HepG2 (cell line): Measurements from ENCODE around the gene INAFM1. TPM values are rescaled to one million over a fixed set of nuclear protein-coding genes. Genes with fewer than 3 reads are reported as not detected.
A peak's percentile ranks its signal among the peaks of the same experiment; 100 is the strongest.

ENCODE experiments used
- ARID2 ChIP-seq: sonication (generic); formaldehyde crosslinking; IDR thresholded peaks from 2 replicates; pipeline ENCODE4 v1.8.1; 2022; ENCODE audit warnings: mild to moderate bottlenecking, missing genetic modification reagents, borderline replicate concordance
- ATF1 ChIP-seq: IDR thresholded peaks from 2 replicates; pipeline ENCODE4 v1.6.1; 2016; ENCODE audit warnings: mild to moderate bottlenecking, control low read depth
- BRCA1 ChIP-seq: sonication (generic); formaldehyde crosslinking; IDR thresholded peaks from 2 replicates; pipeline ENCODE4 v1.4.0; 2020; ENCODE audit warnings: missing genetic modification reagents
- CC2D1A ChIP-seq: sonication (generic); formaldehyde crosslinking; IDR thresholded peaks from 2 replicates; pipeline ENCODE4 v1.8.1; 2023; ENCODE audit warnings: mild to moderate bottlenecking, missing genetic modification reagents
- HNRNPLL ChIP-seq: fragments of 200-400 bp; formaldehyde crosslinking; IDR thresholded peaks from 2 replicates; pipeline ENCODE4 v1.6.1; 2017; ENCODE audit warnings: mild to moderate bottlenecking, low read depth, low read length; ENCODE audit not compliant: poor library complexity, severe bottlenecking
- MXD3 ChIP-seq: IDR thresholded peaks from 2 replicates; pipeline ENCODE4 v1.6.1; 2016; ENCODE audit warnings: mild to moderate bottlenecking, missing biosample characterization, missing genetic modification reagents
- PAWR ChIP-seq: sonication (generic); formaldehyde crosslinking; IDR thresholded peaks from 2 replicates; pipeline ENCODE4 v1.4.0; 2020; ENCODE audit warnings: missing genetic modification reagents, mild to moderate bottlenecking, borderline replicate concordance
- PBX3 ChIP-seq: sonication (generic); formaldehyde crosslinking; IDR thresholded peaks from 2 replicates; pipeline ENCODE4 v1.8.1; 2023; ENCODE audit warnings: missing genetic modification reagents, inconsistent platforms, borderline replicate concordance
- PLRG1 ChIP-seq: fragments of 450-650 bp; conservative IDR thresholded peaks from 2 replicates; pipeline ENCODE4 v1.6.1; 2016
- SKI ChIP-seq: fragments of 450-650 bp; IDR thresholded peaks from one replicate; pipeline ENCODE4 v1.6.1; 2018; ENCODE audit warnings: mild to moderate bottlenecking; ENCODE audit not compliant: partially characterized antibody
- SMAD3 ChIP-seq: sonication (generic); formaldehyde crosslinking; IDR thresholded peaks from 2 replicates; pipeline ENCODE4 v1.4.0; 2020; ENCODE audit warnings: missing genetic modification reagents
- SRSF1 ChIP-seq: fragments of 200-400 bp; formaldehyde crosslinking; optimal IDR thresholded peaks from 2 replicates; pipeline ENCODE3; 2017; ENCODE audit warnings: mild to moderate bottlenecking, low read depth, low read length, moderate library complexity
- TAF1 ChIP-seq: sonication (generic); formaldehyde crosslinking; IDR thresholded peaks from 2 replicates; pipeline ENCODE4 v1.4.0; 2020; ENCODE audit warnings: missing genetic modification reagents
- TRAFD1 ChIP-seq: sonication (generic); formaldehyde crosslinking; IDR thresholded peaks from 2 replicates; pipeline ENCODE4 v1.5.1; 2020; ENCODE audit warnings: missing genetic modification reagents, mild to moderate bottlenecking, borderline replicate concordance
- ZFP90 ChIP-seq: sonication (generic); formaldehyde crosslinking; IDR thresholded peaks from 2 replicates; pipeline ENCODE4 v1.8.0; 2022; ENCODE audit warnings: missing genetic modification reagents, mild to moderate bottlenecking, inconsistent platforms, borderline replicate concordance
- ZNF691 ChIP-seq: sonication (generic); formaldehyde crosslinking; IDR thresholded peaks from 2 replicates; pipeline ENCODE4 v1.4.0; 2020; ENCODE audit warnings: missing genetic modification reagents, low read depth, mild to moderate bottlenecking, borderline replicate concordance
- ZNF724P ChIP-seq: sonication (generic); formaldehyde crosslinking; IDR thresholded peaks from 2 replicates; pipeline ENCODE4 v1.8.0; 2022; ENCODE audit warnings: missing genetic modification reagents, borderline replicate concordance
- ZSCAN30 ChIP-seq: sonication (generic); formaldehyde crosslinking; IDR thresholded peaks from 2 replicates; pipeline ENCODE4 v1.5.0; 2020; ENCODE audit warnings: mild to moderate bottlenecking, missing genetic modification reagents
- ZUFSP ChIP-seq: sonication (generic); formaldehyde crosslinking; IDR thresholded peaks from 2 replicates; pipeline ENCODE4 v1.9.0; 2021; ENCODE audit warnings: missing genetic modification reagents, mild to moderate bottlenecking, borderline replicate concordance
- polyA plus RNA-seq, 8 experiments: library from polyadenylated mRNA; depleted of rRNA in 3 of 8; stranded (reverse) in 7 of 8; unstranded in 1 of 8; fragments of >200 nt; fragmentation: Illumina TruSeq in 4 of 8; extraction: Trizol in 4 of 8; gene quantifications; 2 replicates each; pipeline versions ENCODE4 v1.2.1 to v1.2.3, GENCODE V29; 2011 to 2016; ENCODE audit warnings: low read depth in 4 of 8, missing spikeins in 1 of 8, mixed read lengths in 1 of 8; ENCODE audit not compliant: insufficient read depth in 1 of 8
- total RNA-seq, 5 experiments: library from RNA; depleted of rRNA; stranded (reverse); fragments of >200 nt; fragmentation: Illumina TruSeq; extraction: Trizol; gene quantifications; 2 replicates each; pipeline ENCODE4 v1.2.3, GENCODE V29; 2016; ENCODE audit warnings: low read depth in 1 of 5

The INAFM1 gene
- total and polyA plus RNA-seq, 2 of the 13 experiments (the other 11 are each of a cell fraction or from before 2014, with no cell fraction given): 0.88 to 1.9 TPM

- TF ChIP-seq MXD3 (no peak; the same call in 1 of the 2 replicates), ZNF724P (no peak), CC2D1A (CRISPR knock-in tag) (no peak), PAWR (CRISPR knock-in tag) (no peak), ATF1 (CRISPR knock-in tag) (no peak), ZNF691 (CRISPR knock-in tag) (no peak; the same call in 1 of the 2 replicates), TRAFD1 (CRISPR knock-in tag) (no peak), PBX3 (CRISPR knock-in tag) (no peak), PLRG1 (no peak), ZSCAN30 (CRISPR knock-in tag) (no peak), TAF1 (peak; percentile 40; the same call in 1 of the 2 replicates), BRCA1 (CRISPR knock-in tag) (no peak), ZFP90 (CRISPR knock-in tag) (peak; percentile 70; the same call in 1 of the 2 replicates), ARID2 (CRISPR knock-in tag) (no peak), HNRNPLL (no peak), ZUFSP (no peak), SRSF1 (peak; percentile 25), SKI (peak; percentile 5), SMAD3 (CRISPR knock-in tag) (peak; percentile 23; the same call in 1 of the 2 replicates)
Observed at GRCh38 chr19:47226426-47227351, 48.0 kb upstream of the INAFM1 start (continued).
